Colonic mucosa (tissue), 4 donors: Measurements from ENCODE around the gene ALDH3B2. TPM values are rescaled to one million over a fixed set of nuclear protein-coding genes. Genes with fewer than 3 reads are reported as not detected.
"Not testable (repeated sequence)": the region's sequence is repeated elsewhere in the genome, so short reads cannot be mapped to it uniquely, and the experiment has no call there.

Source experiments
- DNase-seq: peaks from one replicate; pipeline ENCODE4 v3.0.0-alpha.2; 2020
- H3K27ac ChIP-seq: fragments of 200-600 bp; one replicate; pipeline ENCODE4 v1.8.0; 2021
- H3K27me3 ChIP-seq: fragments of 200-600 bp; one replicate; pipeline ENCODE4 v1.8.0; 2021
- H3K36me3 ChIP-seq: fragments of 200-600 bp; one replicate; pipeline ENCODE4 v1.8.0; 2021
- H3K4me1 ChIP-seq: fragments of 200-600 bp; one replicate; pipeline ENCODE4 v1.8.0; 2021; ENCODE audit warnings: mild to moderate bottlenecking
- H3K4me3 ChIP-seq: fragments of 200-600 bp; one replicate; pipeline ENCODE4 v1.8.0; 2021
- H3K9ac ChIP-seq, 2 donors: one replicate each; pipeline ENCODE4 v1.7.0; 2013; ENCODE audit warnings: control low read depth in 2 of 2, low read depth in 2 of 2, low read length in 2 of 2
- H3K9me3 ChIP-seq: fragments of 200-600 bp; one replicate; pipeline ENCODE4 v1.8.0; 2021
- intact Hi-C: fragments of 100-400 bp; cut with DNase I; formaldehyde crosslinking; loops from one replicate; pipeline ENCODE4 v1.14.1; 2022
- total RNA-seq, 2 donors: library from RNA; stranded (reverse); fragmentation: NEBNext Ultra II Directional in 1 of 2; extraction: Animal tissue kit (Norgen Biotek cat#: 25700) in 1 of 2; gene quantifications; one replicate each; pipeline ENCODE4 v1.2.1, GENCODE V29; 2021
- TF ChIP-seq, protein P1 (sequence below): fragments of 200-600 bp; IDR thresholded peaks from one replicate; pipeline ENCODE4 v1.8.0; 2022; ENCODE audit warnings: antibody characterized with exemption, mild to moderate bottlenecking
- donor health status: healthy.
- donor health status: DM: no; HTN: no; CAD: no.
- donor health status: DM: no; HTN: no; CAD: no.

ALDH3B2 gene
- total RNA-seq, 2 donors from 2014 or later = 0.08 to 0.89 TPM

DNA sequence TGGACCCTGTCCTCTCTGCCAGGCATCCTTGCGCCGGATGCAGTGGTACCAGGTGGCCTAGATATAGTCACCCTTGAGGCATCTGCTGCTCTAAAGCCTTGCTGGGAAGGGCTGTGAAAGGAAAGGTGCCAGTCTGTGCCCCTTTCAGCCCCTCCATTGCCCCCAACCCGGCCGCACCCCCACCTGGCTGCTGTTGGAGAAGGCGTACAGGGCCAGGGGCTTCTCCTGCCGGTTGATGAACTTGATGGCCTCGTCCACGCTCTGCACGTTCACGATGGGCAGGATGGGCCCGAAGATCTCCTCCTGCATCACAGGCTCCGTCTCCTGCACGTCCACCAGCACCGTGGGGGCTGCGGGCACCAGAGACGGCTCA lies 10.2 kb downstream of the ALDH3B2 start:
- intact Hi-C loops = loop anchor here (5.0 kb wide), 1 partner anchor 37 kb away; the partner anchor contains the start of gene NUDT8
- no peak overlapping the region for H3K27ac ChIP-seq
- no peaks in the 10 kb centered on the region for H3K9me3 ChIP-seq
- DNase-seq = no peak
- H3K4me3 ChIP-seq = no peak overlapping the region
- TF ChIP-seq, protein P1, sequence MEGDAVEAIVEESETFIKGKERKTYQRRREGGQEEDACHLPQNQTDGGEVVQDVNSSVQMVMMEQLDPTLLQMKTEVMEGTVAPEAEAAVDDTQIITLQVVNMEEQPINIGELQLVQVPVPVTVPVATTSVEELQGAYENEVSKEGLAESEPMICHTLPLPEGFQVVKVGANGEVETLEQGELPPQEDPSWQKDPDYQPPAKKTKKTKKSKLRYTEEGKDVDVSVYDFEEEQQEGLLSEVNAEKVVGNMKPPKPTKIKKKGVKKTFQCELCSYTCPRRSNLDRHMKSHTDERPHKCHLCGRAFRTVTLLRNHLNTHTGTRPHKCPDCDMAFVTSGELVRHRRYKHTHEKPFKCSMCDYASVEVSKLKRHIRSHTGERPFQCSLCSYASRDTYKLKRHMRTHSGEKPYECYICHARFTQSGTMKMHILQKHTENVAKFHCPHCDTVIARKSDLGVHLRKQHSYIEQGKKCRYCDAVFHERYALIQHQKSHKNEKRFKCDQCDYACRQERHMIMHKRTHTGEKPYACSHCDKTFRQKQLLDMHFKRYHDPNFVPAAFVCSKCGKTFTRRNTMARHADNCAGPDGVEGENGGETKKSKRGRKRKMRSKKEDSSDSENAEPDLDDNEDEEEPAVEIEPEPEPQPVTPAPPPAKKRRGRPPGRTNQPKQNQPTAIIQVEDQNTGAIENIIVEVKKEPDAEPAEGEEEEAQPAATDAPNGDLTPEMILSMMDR = no peak
- no peaks in the 10 kb centered on the region for H3K27me3 ChIP-seq
- H3K36me3 ChIP-seq = no peaks in the 10 kb centered on the region
- H3K4me1 ChIP-seq = no peaks in the 10 kb centered on the region
- no peak overlapping the region for H3K9ac ChIP-seq

GRCh38 chr11:67663532-67664212 lies 10.8 kb downstream of the ALDH3B2 start:
- Histone ChIP-seq H3K9ac (no peak overlapping the region), H3K27ac (no peak overlapping the region), H3K4me1 (no peaks in the 10 kb centered on the region), H3K9me3 (no peaks in the 10 kb centered on the region), H3K4me3 (no peak overlapping the region), H3K27me3 (no peaks in the 10 kb centered on the region), H3K36me3 (no peaks in the 10 kb centered on the region)
- DNase-seq = no peak
- TF ChIP-seq, protein P1 = no peak
- intact Hi-C loops = loop anchor here (5.0 kb wide), 1 partner anchor 36 kb away; the partner anchor contains the start of gene NUDT8

- Histone ChIP-seq H3K4me3 (no peak overlapping the region), H3K36me3 (no peaks in the 10 kb centered on the region), H3K27ac (no peak overlapping the region), H3K4me1 (no peaks in the 10 kb centered on the region), H3K27me3 (no peaks in the 10 kb centered on the region), H3K9ac (no peak overlapping the region), H3K9me3 (no peaks in the 10 kb centered on the region)
- DNase-seq = no peak
- TF ChIP-seq, protein P1 = no peak
- intact Hi-C loops = loop anchor here (5.0 kb wide), 1 partner anchor 36 kb away; the partner anchor contains the start of gene NUDT8
These were observed 11.4 kb downstream of the ALDH3B2 start for GRCh38 chr11:67662835-67663531.

DNA sequence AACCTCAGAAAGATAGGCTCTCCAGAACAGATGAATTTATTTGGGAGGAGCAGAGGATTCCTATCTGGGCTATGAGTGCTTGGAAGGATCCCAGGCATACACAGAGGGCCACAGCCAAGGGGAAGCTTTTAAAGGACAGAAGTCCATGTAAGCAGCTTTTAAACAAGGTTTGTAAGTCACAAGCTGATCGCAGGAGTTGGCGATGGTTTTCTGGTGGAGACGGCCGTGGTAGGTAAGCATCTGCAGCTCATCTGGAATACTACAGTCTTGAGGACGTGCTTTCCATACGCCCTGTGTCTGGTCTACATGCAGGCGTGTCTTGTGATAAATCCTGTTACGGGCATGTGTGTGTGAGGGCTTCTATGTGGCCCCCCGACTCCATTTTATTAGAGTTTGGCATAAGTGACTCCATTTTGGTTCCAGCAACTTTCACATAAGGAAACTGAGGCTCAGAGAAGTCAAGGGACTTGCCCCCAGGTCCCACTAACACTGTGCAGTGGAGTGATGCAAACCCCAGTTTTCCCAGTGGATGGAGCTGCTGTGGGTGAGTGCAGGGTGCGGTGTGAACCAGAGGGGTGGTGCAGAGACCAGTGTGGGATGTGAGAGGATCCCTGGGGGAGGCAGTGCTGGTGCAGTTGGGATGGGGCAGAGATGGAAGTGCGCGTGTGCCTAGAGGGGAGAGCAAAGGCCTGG lies 12.1 kb downstream of the ALDH3B2 start:
- Histone ChIP-seq H3K9me3 (no peaks in the 10 kb centered on the region), H3K27ac (no peak overlapping the region), H3K9ac (no peak overlapping the region), H3K27me3 (no peaks in the 10 kb centered on the region), H3K4me3 (no peak overlapping the region), H3K36me3 (no peaks in the 10 kb centered on the region), H3K4me1 (no peaks in the 10 kb centered on the region)
- intact Hi-C loops = loop anchor here (5.0 kb wide), 1 partner anchor 35 kb away; the partner anchor contains the start of gene NUDT8
- no peak for DNase-seq
- TF ChIP-seq, protein P1 = no peak

DNA sequence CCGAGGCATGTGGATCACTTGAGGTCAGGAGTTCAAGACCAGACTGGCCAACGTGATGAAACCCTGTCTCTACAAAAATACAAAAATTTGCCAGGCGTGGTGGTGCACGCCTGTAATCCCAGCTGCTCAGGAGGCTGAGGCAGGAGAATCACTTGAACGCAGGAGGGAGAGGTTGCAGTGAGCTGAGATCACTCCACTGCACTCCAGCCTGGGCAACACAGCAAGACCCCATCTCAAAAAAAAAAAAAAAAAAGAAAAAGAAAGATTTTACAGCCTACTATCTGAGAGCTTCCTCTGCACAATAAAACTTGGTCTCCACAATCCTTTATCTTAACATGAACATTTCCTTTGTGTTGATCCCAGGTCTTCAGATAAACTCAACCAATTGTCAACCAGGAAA lies 13.7 kb downstream of the ALDH3B2 start:
- H3K9ac ChIP-seq, H3K9me3 ChIP-seq, DNase-seq, H3K27ac ChIP-seq, H3K36me3 ChIP-seq, H3K4me3 ChIP-seq, H3K4me1 ChIP-seq, H3K27me3 ChIP-seq: not testable (repeated sequence)
- intact Hi-C loops = loop anchor here (5.0 kb wide), 1 partner anchor 33 kb away; the partner anchor contains the start of gene NUDT8
